ENCODE measurements around the gene ASIC2. TPM values are rescaled to one million over a fixed set of nuclear protein-coding genes. Genes with fewer than 3 reads are reported as not detected.

Gene ASIC2
- total RNA-seq, 1 donor from 2014 or later: not detected

DNA sequence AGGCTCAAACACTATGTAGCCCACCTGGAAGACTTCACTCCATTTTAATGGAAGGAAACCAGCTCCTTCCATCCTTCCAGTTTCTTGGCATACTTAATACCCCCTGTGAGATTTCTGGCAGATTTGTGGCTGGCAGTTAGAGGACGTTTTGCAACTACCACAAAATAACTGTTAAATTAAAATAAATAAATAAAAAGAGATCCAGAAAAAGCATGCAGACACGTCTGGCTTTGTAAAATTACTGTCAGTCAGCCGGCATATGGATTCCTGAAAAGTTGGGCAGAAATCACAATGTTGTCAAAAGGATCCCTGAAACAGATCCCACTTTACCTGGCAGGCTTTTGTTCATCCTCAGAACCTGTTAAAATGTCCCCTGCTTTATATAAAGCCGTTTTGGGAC lies 113.9 kb downstream of the ASIC2 start:
- TF ChIP-seq, protein P1, sequence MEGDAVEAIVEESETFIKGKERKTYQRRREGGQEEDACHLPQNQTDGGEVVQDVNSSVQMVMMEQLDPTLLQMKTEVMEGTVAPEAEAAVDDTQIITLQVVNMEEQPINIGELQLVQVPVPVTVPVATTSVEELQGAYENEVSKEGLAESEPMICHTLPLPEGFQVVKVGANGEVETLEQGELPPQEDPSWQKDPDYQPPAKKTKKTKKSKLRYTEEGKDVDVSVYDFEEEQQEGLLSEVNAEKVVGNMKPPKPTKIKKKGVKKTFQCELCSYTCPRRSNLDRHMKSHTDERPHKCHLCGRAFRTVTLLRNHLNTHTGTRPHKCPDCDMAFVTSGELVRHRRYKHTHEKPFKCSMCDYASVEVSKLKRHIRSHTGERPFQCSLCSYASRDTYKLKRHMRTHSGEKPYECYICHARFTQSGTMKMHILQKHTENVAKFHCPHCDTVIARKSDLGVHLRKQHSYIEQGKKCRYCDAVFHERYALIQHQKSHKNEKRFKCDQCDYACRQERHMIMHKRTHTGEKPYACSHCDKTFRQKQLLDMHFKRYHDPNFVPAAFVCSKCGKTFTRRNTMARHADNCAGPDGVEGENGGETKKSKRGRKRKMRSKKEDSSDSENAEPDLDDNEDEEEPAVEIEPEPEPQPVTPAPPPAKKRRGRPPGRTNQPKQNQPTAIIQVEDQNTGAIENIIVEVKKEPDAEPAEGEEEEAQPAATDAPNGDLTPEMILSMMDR (IDR thresholded peaks at IDR 0.05): no peak
- H3K36me3 Mint-ChIP-seq (ENCODE audit: low read depth): no peaks in the 10 kb centered on the region
- no peak overlapping the region for H3K4me3 Mint-ChIP-seq
- intact Hi-C loops (cut with micrococcal nuclease): no loop called here
- ChIA-PET POLR2A (no interaction called here), CTCF (no interaction called here)
- H3K27me3 Mint-ChIP-seq: peaks cover 18% of the 10 kb centered on the region
- no peaks in the 10 kb centered on the region for H3K9me3 Mint-ChIP-seq
- H3K4me1 Mint-ChIP-seq: no peaks in the 10 kb centered on the region
- ATAC-seq (ENCODE audit: low read depth) (no peak), DNase-seq (no peak)
- no peak overlapping the region for H3K27ac Mint-ChIP-seq

DNA sequence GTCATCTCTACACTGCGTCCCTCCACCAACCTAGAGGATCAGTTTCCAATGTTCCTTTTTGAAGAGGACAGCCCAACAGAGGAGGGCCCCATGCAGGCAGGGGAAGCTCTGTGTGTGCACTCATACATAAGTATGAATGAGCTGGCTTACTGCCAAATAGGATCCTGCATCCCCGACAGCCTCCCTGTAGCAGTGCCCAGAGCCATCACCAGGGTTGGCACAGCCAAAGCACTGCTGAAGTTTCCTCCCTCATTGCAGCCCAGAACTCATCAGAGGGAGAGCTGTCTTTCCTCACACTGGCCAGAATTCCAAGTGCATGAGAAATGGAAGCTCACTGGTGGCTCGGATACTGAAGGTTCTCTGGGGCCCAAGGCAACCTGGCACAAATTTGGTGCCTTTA lies 114.4 kb downstream of the ASIC2 start:
- TF ChIP-seq, protein P1 (IDR thresholded peaks at IDR 0.05): no peak
- Mint-ChIP-seq H3K4me3 (no peak overlapping the region), H3K27me3 (peaks cover 17% of the 10 kb centered on the region), H3K4me1 (no peaks in the 10 kb centered on the region), H3K27ac (no peak overlapping the region), H3K36me3 (ENCODE audit: low read depth) (no peaks in the 10 kb centered on the region), H3K9me3 (no peaks in the 10 kb centered on the region)
- ChIA-PET POLR2A (no interaction called here), CTCF (no interaction called here)
- no peak for DNase-seq
- no peak for ATAC-seq (ENCODE audit: low read depth)
- intact Hi-C loops (cut with micrococcal nuclease): no loop called here

DNA sequence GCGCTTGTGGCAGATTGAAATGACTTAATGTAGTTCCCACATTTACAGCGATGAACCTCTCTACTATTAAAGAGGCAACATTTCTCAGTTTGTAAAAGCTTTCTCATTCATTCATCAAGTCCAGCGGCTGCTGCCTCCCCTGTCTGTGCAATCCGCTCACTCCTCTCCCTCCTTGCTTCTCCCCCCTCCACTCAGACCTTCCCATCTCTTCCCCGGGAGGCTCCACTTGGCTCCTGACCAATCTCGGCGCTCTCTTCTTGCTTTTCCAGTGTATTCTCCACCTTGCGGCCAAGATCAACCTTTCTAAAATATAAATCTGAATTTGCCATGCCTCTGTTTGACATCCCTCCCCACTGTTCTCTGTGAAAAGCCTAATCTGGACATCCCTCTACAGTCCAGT lies 117.5 kb downstream of the ASIC2 start:
- ChIA-PET CTCF (no interaction called here), POLR2A (no interaction called here)
- peaks cover 9% of the 10 kb centered on the region for H3K27me3 Mint-ChIP-seq
- intact Hi-C loops (cut with micrococcal nuclease): no loop called here
- H3K27ac Mint-ChIP-seq: no peak overlapping the region
- TF ChIP-seq, protein P1 (IDR thresholded peaks at IDR 0.05): no peak
- no peaks in the 10 kb centered on the region for H3K4me1 Mint-ChIP-seq
- no peak for ATAC-seq (ENCODE audit: low read depth)
- no peak overlapping the region for H3K4me3 Mint-ChIP-seq
- no peak for DNase-seq
- H3K36me3 Mint-ChIP-seq (ENCODE audit: low read depth): no peaks in the 10 kb centered on the region
- H3K9me3 Mint-ChIP-seq: no peaks in the 10 kb centered on the region

DNA sequence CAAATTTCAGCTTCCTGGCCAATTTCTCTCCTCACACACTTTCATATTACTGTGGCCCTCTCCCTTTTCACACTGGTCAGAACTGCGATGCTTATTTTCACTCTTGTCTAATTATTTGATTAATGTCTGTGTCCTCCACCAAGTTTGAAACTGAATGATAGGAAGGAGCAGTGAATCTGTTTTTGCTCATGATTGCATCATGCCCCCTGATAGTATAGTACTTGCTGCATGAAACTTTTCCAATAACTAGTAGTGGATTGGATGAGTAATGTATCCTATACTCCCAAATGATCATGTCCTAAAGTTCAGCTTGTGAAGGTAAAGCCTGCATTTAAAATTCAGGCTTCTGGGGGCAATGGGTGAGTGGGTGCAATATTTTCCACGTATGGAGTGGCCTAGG lies 121.2 kb downstream of the ASIC2 start:
- POLR2A ChIA-PET: no interaction called here
- Mint-ChIP-seq H3K4me1 (no peaks in the 10 kb centered on the region), H3K27me3 (peaks cover 4% of the 10 kb centered on the region), H3K27ac (no peak overlapping the region), H3K36me3 (ENCODE audit: low read depth) (no peaks in the 10 kb centered on the region), H3K9me3 (no peaks in the 10 kb centered on the region), H3K4me3 (no peak overlapping the region)
- ATAC-seq (ENCODE audit: low read depth) (no peak), DNase-seq (no peak)
- CTCF ChIA-PET: no interaction called here
- TF ChIP-seq, protein P1 (IDR thresholded peaks at IDR 0.05): no peak
- intact Hi-C loops (cut with micrococcal nuclease): no loop called here

DNA sequence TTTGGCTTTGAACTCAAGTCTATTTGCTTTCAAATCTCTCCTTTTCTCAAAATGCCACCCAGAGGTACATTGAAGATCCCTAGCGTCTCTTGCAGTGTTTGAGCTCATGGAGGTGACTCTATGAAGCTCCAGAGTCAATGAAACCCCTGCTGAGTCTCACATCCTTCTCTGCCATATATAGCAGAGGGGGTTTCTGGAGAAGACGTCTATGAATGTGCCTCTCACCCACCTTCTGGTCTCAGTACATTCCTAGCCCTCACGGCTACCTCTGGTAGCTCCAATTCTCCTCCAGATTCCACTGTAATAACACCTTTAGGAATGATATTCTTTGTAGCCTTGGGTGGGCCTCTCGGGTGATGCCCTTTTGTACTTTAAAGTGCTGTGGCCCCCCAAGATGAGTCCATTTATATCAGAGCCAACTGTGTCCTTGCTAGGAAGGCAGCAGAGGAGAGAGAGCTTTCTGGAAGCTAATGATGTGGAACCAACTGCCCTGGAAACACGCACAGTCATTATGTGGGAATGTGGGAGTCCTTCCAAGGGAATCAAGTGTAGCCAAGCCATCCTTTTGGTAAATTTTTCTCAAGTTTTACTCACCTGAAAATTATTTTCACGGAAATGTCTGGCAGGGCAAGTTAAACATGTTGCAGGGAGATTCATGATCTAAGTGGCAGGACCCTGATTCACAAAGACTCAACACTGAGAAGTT lies 123.4 kb downstream of the ASIC2 start:
- H3K9me3 Mint-ChIP-seq: no peaks in the 10 kb centered on the region
- H3K36me3 Mint-ChIP-seq (ENCODE audit: low read depth): no peaks in the 10 kb centered on the region
- H3K27me3 Mint-ChIP-seq: peaks cover 9% of the 10 kb centered on the region
- no peak for ATAC-seq (ENCODE audit: low read depth)
- intact Hi-C loops (cut with micrococcal nuclease): no loop called here
- no peak overlapping the region for H3K27ac Mint-ChIP-seq
- ChIA-PET CTCF (no interaction called here), POLR2A (no interaction called here)
- no peak for DNase-seq
- no peak overlapping the region for H3K4me3 Mint-ChIP-seq
- TF ChIP-seq, protein P1 (IDR thresholded peaks at IDR 0.05): no peak
- no peaks in the 10 kb centered on the region for H3K4me1 Mint-ChIP-seq
